NCI-H2081 (cell line): ENCODE results near the gene LMAN2.
A peak's percentile ranks its signal among the peaks of the same experiment; 100 is the strongest.

Experiments used
- DNase-seq, 2 experiments: peaks; one replicate each; lab custom pipeline; 2025; lab: John Stamatoyannopoulos, UW

LMAN2 gene

DNA sequence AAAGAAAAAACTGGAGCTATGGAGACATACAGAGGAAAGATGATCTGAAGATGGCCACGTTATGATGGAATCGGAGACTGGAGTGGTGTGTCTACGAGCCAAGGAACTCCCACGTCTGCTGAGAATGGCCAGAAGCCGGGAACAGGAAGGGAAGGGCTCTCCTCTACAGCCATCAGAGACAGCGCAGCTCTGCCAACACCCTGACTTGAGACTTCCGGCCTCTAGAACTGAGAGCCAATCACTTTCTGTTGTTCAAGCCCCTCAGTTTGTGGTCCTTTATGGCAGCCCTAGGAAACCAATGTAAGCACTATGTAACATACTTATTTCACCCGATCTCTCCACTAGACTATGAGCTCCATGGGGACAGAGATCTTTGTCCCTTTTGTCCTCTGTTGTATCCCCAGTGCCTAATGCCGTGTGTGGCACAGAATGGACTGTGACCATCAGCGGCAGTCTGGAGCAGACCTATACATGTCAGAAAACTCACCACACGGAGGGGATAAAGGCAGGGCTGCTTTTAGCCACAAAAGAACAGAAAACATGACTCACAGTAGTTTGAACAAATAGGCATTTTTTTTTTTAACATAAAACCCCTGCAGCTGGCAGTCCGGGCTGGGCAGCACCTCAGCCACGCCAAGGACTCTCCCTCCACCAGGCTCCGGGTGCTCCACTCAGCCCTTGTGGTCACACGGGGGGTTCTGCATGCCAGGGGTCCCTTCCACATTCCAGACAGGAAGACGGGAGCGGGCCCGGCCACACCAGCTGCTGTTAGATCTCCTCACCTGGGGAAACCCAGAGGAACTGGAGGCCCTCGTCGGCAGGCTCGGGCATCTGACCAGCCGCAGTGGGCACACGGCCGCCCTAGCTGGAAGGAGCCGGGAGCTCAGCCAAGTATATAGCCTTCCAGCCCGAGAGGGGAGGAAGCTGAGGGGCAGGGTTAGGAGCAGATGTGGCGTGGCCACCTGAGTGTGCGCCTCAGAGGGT is 23.6 kb downstream of the LMAN2 start:
- no peak for DNase-seq

GRCh38 chr5:177325868-177326381 is 25.5 kb downstream of the LMAN2 start:
- no peak for DNase-seq

GRCh38 chr5:177320879-177321278 is 30.6 kb downstream of the LMAN2 start:
- DNase-seq, result no peak

DNA sequence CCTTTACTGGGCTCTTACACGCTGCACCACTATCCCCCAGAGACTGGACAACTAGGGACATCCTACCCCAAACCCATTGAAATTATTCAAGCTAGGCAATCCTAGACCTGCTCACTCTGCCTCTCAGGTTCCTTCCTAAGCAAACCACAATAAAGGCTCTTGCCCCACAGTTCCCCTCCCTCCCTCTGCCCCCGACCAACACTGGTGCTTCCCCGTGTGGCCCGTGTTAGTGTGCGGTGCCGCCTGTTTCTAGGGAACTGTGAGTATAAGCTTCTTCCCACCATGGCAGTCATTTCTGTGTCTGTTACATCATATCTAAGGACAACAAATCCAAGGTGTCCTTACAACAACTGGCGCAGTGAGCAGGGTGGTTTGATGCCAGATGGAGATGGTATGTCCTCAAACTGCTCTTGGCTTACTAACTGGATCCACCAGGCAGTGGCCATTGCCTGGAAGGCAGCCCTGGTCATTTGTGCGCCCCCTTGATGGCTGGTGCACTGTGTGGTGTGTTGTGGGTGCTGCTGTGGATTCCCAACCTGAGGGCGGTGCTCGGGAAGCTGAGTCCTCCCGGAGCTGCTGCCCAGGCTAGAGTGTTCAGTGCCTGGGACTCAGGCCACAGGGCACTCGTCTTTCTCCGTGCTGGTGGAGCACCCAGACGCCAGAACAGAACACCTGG is 31.4 kb downstream of the LMAN2 start:
- DNase-seq, result no peak

- peak; percentile 63 to 68 for DNase-seq
Measured at GRCh38 chr5:177317959-177318377, 33.5 kb downstream of the LMAN2 start.

- no peak for DNase-seq
Measured at GRCh38 chr5:177316005-177316404, 35.5 kb downstream of the LMAN2 start.

GRCh38 chr5:177315411-177315810 is 36.1 kb downstream of the LMAN2 start:
- no peak for DNase-seq

- no peak for DNase-seq
Measured at GRCh38 chr5:177314376-177315342, 36.8 kb downstream of the LMAN2 start.

GRCh38 chr5:177313561-177314259 is 37.8 kb downstream of the LMAN2 start:
- no peak for DNase-seq

DNA sequence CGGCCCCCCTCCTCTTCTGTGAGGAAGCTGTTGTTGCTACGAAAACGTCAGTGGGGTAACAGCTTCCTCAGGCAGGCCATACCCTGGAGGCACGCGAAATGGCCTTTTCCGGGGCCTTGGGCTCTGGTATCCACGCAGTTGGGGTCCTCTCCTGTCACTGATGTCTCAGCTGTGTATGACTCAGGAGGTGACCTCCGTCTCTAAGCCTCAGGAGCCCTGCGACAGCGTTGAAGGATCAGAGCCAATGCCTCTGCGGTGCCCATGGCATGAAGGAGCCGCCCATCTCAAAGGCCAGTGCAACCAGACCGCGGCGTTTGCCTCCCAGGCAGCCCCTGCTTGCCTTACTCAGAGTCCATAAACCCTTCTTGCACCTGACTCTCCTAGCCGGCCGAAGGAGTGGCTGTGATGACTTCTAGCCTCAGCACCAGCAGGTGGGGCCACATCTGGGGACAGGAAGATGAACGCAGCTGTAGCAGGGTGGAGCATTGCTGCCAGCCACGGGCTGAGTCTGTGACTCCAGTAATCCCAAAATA is 38.8 kb downstream of the LMAN2 start:
- peak in 1 of 2 experiments; percentile 54 for DNase-seq

GRCh38 chr5:177311723-177312648 is 39.5 kb downstream of the LMAN2 start, which contains the start of gene MXD3:
Gene MXD3, minus strand, starts transcription at chr5:177311898. Its CDS starts 68 bp downstream, at chr5:177311830.
- peak; percentile 94 to 97 for DNase-seq

DNA sequence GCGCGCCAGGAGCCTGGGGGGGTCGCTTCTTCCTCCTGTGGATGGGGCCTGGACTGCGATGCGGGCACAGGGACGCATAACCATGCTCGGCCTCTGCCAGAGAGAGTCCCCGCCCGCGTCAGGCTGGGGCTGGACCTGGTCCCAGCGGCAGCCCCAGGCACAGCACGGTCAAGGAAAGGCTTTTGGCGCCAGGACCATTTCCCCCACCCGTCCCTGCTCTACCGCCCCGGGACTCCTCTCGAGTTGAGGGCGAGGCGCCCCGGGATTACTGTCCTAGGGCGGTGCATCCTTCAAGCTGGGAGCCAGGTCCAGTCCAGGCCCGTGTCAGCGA is 40.1 kb downstream of the LMAN2 start:
- no peak for DNase-seq

GRCh38 chr5:177310757-177311391 is 40.6 kb downstream of the LMAN2 start:
- DNase-seq, result peak; percentile 49 to 73

DNA sequence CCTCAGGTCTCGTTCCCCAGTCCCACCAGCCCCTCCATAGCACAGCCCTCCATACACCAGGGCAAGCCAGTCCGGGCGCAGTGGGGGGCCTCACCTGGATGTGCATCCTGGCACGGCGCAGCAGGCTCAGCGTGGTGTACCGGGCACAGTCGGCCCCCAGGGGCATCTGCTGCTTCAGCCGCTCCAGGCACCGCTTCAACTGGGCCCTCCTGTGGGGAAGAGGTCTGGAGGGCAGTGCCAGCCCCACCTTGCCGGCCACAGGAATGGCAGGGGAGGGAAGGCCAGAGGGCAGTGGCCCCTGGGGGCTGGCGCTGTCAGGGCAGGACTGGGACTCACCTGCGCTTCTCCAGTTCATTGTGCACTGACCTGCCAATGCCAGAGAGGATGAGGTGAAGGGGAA is 41.1 kb downstream of the LMAN2 start:
- peak in 1 of 2 experiments; percentile 51 for DNase-seq

DNA sequence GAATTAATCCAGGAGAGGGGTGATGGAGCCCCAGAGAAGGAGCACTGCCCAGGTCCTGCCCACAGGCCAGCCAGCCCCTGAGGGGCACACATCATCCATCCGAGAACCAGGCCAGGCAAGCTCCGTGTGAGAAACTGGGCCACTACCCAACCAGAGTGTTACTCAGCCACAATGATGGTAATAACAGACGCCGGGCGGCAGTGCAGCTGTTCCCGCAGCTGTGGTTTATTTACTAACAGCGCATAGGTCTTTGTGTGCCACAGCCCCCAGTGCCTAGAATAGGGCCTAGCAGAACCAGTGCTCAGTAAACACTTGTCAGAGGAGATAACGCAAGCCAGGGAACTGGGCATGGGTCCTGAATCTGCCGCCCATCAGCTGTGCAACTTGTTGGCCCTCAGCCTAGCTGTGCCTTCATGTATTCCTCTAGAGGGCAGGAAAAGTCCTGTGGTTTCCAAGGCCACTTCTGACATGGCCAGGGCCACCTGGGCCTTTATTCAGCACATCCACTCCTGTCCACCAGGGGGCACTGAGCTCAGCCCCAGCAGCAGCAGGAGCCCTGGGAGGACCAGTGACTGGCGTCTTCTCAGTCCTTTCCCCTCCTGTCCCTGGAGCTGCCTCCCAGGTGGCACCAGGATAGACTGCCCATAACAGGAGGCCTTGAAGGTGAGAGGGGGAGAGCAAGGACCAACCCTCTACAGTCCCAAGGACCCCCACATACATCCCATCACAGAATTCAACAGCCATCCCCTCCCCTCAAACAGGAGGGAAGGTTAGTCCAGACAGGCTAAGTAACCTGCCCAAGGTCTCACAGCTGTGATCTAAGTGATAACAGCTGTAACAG is 41.9 kb downstream of the LMAN2 start:
- peak; percentile 55 to 70 for DNase-seq

GRCh38 chr5:177308740-177309139 is 42.7 kb downstream of the LMAN2 start:
- no peak for DNase-seq

DNA sequence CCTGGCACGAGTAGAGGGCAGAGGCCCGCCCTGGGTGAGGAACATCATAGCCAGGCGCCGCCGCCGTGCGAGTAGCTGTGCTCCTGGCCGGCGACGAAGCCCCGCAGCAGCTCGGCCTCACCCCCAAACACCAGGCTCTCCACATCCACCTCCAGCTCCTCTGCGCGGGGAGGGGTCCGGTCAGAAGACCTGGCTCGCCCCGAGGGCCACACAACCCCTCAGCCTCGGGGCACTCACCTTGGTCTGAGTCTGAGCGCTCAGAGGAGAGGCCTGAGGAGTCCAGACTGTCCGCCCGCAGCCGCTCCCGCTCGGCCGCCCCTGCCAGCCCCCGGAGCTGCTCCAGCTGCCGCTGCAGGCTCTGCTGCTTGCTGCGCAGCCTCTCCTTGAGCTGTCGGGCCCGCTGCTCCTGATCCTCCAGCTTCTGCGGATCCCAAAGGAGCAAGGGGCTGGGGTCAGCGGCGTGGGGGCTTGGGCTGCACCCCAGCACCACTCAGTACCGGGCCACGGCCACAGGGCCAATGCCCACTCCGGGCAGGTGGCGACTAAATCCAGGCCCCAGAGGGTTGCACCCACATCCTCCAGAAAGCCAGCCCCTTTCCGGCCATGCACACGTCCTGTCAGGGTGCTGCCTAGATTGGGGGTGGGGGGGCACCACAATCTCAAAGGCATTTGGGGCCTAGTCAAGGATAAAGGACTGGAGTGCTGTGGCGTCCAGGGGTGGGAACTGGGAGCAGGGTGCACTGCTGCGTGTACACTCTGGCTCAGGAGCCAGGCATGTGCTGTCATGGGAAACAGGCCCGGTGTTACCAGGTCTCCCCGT is 43.7 kb downstream of the LMAN2 start:
- DNase-seq, result no peak
